HFF-Myc (cell line): ENCODE results near the gene CCDC150.

Source experiments
- DNase-seq: peaks from one replicate; pipeline ENCODE4 v3.0.0-alpha.2; 2011; ENCODE audit warnings: low read depth; ENCODE audit errors: extremely low read depth
- H3K4me3 ChIP-seq: replicated peaks from 2 replicates; pipeline ENCODE4 v1.5.1; 2011; ENCODE audit warnings: low read depth, mild to moderate bottlenecking, control low read depth, low read length
- TF ChIP-seq, protein P1 (sequence below): IDR thresholded peaks from 2 replicates; pipeline ENCODE4 v1.5.1; 2012; ENCODE audit warnings: mild to moderate bottlenecking, low read depth, low read length, control low read depth; ENCODE audit errors: missing control alignments

CCDC150 gene

DNA sequence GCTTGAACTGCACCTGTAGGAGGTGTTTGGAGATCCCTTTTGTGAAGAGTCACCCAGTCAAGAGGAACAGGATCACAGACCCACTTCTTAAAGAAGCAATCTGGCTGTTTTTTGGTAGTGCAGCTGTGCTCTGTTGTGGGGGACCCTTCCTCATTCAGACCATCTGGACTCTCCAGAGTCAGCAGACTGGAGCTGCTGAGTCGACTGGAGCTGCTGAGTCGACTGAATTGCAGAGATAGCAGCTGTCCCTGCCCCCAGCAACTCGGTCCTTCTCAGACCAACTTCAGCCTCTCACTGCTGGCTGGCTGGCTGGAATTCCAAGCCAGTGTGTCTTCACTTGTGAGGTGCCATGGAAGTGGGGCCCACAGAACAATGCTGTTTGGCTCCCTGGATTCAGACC lies 103.2 kb downstream of the CCDC150 start:
- no peak for DNase-seq
- TF ChIP-seq, protein P1, sequence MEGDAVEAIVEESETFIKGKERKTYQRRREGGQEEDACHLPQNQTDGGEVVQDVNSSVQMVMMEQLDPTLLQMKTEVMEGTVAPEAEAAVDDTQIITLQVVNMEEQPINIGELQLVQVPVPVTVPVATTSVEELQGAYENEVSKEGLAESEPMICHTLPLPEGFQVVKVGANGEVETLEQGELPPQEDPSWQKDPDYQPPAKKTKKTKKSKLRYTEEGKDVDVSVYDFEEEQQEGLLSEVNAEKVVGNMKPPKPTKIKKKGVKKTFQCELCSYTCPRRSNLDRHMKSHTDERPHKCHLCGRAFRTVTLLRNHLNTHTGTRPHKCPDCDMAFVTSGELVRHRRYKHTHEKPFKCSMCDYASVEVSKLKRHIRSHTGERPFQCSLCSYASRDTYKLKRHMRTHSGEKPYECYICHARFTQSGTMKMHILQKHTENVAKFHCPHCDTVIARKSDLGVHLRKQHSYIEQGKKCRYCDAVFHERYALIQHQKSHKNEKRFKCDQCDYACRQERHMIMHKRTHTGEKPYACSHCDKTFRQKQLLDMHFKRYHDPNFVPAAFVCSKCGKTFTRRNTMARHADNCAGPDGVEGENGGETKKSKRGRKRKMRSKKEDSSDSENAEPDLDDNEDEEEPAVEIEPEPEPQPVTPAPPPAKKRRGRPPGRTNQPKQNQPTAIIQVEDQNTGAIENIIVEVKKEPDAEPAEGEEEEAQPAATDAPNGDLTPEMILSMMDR = no peak
- H3K4me3 ChIP-seq = no peak overlapping the region

DNA sequence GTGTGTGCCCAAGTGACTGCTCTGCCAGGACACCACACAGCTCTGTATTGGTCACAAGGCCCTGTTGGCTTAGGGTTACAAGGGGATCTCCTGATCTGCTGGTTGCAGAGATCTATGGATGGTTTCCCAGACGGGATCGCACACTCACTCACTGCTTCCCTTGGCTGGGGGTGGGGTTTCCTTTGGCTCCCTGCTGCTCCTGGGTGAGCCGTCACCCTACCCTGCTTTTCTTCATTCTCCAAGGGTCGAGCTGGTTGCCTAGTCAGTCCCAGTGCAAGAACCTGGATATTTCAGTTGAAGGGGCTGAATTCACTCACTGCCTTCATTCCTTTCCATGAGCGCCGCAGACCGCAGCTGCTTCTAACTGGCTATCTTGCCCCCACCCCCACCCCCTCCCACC lies 103.7 kb downstream of the CCDC150 start:
- TF ChIP-seq, protein P1 = no peak
- DNase-seq = no peak
- H3K4me3 ChIP-seq = no peak overlapping the region

DNA sequence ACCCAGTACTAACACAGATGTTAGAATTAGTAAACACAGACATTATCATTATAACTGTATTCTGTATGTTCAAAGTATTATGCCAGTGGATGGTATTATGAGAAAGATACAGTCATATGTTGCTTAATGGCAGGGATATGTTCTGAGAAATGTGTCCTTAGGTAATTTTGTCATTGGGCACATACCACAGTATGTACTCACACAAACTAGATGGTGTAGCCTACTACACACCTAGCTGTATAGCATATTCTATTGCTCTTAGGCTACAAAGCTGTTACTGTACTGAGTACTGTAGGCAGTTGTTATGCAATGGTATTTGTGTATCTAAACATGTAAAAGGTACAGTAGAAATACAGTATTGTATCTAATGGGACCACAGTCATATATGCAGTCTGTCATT lies 106.2 kb downstream of the CCDC150 start:
- no peak for DNase-seq

DNA sequence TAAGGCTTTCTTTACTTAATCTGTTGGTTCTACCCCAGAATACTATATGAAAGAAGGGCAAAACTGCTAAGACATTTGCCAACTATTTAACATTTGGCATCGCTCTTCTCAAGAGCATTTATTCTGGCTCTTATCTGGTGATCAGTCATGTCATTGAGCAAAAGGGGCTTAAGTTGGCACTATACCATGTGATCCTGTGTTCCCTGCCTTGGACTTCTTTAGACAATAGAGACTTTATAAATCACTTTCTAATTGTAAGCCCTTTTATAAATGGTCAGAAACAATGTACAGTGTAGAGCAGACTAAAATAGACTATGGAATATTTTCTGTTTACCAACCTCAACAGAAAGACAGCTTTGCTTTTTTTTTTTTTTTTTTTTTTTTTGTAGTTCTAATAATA lies 107.9 kb downstream of the CCDC150 start:
- no peak overlapping the region for H3K4me3 ChIP-seq
- DNase-seq = no peak
- TF ChIP-seq, protein P1 = no peak

More for the DNA sequence above, 106.2 kb downstream of the CCDC150 start:
- TF ChIP-seq, protein P1 = no peak
- H3K4me3 ChIP-seq = no peak overlapping the region

DNA sequence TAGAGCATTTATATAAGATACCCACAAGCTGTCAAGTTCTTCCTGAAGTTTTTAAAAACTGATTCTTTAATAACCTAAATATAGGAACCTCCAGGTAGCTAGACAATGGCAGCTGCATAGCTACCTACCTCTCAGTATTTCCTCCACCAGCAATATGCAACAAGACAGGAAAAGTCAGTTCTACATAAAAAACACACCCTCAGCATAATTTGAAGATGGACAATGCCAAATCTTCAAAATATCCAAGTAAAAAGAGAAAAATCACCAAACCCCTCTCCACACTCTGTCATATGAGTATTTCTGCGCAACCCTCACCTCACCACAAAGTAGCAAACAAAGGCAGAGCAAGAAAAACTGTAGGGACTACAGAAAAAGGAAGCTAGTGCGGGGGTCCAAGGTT lies 108.6 kb downstream of the CCDC150 start:
- DNase-seq = no peak
- no peak overlapping the region for H3K4me3 ChIP-seq
- TF ChIP-seq, protein P1 = no peak

DNA sequence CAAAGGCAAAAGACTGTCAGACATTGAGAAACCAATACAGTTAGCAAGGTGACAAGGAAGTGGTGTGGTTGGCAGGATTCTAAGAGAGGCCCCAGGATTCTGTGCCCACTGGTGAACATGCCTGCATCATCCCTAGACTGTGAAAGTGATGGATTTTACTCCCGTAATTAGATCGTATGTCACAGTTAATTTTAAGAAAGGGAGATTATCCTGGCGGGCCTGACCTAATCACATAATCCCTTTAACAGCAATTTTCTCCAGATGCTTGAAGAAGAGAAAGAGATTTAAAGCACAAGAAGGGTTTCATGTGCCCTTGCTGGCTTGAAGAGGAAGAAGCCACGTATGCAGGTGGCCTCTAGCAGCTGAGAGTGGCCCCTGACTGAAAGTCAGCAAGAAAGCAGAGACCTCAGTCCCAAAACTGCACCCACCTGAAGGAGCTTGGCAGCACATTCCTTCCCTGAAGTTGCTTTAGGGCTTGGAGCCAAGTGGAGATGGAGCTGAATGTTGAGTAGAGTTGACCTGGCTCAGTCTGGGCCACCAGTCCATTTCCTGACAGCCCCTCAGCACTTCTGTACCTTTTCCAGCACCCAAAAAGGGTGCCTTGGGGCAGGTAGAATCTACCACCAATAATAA lies 110.9 kb downstream of the CCDC150 start:
- DNase-seq = no peak
- no peak overlapping the region for H3K4me3 ChIP-seq
- TF ChIP-seq, protein P1 = no peak
